Fibroblast of lung (primary cell): Measurements from ENCODE around the gene ARSD. TPM values are rescaled to one million over a fixed set of nuclear protein-coding genes. Genes with fewer than 3 reads are reported as not detected.

Experiments used
- DNase-seq, 2 donors: peaks; one replicate each; pipeline versions ENCODE4 v3.0.0 to v3.0.0-alpha.2; 2010; ENCODE audit warnings: low read depth in 2 of 2
- H2AFZ ChIP-seq: 2 replicates; pipeline ENCODE4 v1.5.1; 2012; ENCODE audit warnings: low read length, control low read depth, inconsistent platforms
- H3K27ac ChIP-seq: 2 replicates; pipeline ENCODE4 v1.5.1; 2011; ENCODE audit warnings: low read length, control low read depth; ENCODE audit not compliant: insufficient read depth
- H3K27me3 ChIP-seq: 2 replicates; pipeline ENCODE4 v1.5.1; 2011; ENCODE audit warnings: mild to moderate bottlenecking, low read length; ENCODE audit not compliant: control insufficient read depth, insufficient read depth
- H3K36me3 ChIP-seq: 2 replicates; pipeline ENCODE4 v1.5.1; 2011; ENCODE audit warnings: low read length; ENCODE audit not compliant: control insufficient read depth, insufficient read depth
- H3K4me1 ChIP-seq: 2 replicates; pipeline ENCODE4 v1.5.1; 2011; ENCODE audit warnings: low read length; ENCODE audit not compliant: control insufficient read depth, insufficient read depth; ENCODE audit errors: extremely low read depth
- H3K4me2 ChIP-seq: 2 replicates; pipeline ENCODE4 v1.5.1; 2011; ENCODE audit warnings: low read length, control low read depth; ENCODE audit not compliant: insufficient read depth; ENCODE audit errors: extremely low read depth
- H3K4me3 ChIP-seq, 4 experiments: fragments of 200-600 bp in 1 of 4; sonication (generic) in 1 of 4; replicated peaks in 1 of 4; 2 replicates each; pipeline ENCODE4 v1.5.1; 2011 to 2016; ENCODE audit warnings: low read length in 4 of 4, low read depth in 3 of 4, mild to moderate bottlenecking in 3 of 4, control low read depth in 2 of 4, inconsistent platforms in 1 of 4, mixed read lengths in 1 of 4; ENCODE audit not compliant: insufficient read depth in 1 of 4; ENCODE audit errors: control extremely low read depth in 1 of 4
- H3K79me2 ChIP-seq: 2 replicates; pipeline ENCODE4 v1.5.1; 2012; ENCODE audit warnings: mild to moderate bottlenecking, low read length, inconsistent platforms; ENCODE audit not compliant: control insufficient read depth, insufficient read depth
- H3K9ac ChIP-seq: 2 replicates; pipeline ENCODE4 v1.5.1; 2011; ENCODE audit warnings: mild to moderate bottlenecking, low read length, control low read depth; ENCODE audit not compliant: insufficient read depth
- H3K9me3 ChIP-seq: 2 replicates; pipeline ENCODE4 v1.5.1; 2012; ENCODE audit warnings: low read depth, low read length; ENCODE audit not compliant: control insufficient read depth, insufficient read depth
- H4K20me1 ChIP-seq: 2 replicates; pipeline ENCODE4 v1.5.1; 2011; ENCODE audit warnings: low read length; ENCODE audit not compliant: control insufficient read depth, insufficient read depth; ENCODE audit errors: extremely low read depth
- EZH2 ChIP-seq: IDR thresholded peaks from 2 replicates; pipeline ENCODE4 v1.5.1; 2012; ENCODE audit warnings: low read length, control low read depth, mild to moderate bottlenecking; ENCODE audit errors: missing control alignments
- polyA plus RNA-seq, 2 donors: library from polyadenylated mRNA; depleted of rRNA in 1 of 2; stranded (reverse) in 1 of 2; unstranded in 1 of 2; fragments of >200 nt; gene quantifications; 2 replicates each; pipeline ENCODE4 v1.2.1, GENCODE V29; 2011 to 2012; ENCODE audit warnings: missing spikeins in 1 of 2
- total RNA-seq: library from RNA; depleted of rRNA; stranded (reverse); fragments of >200 nt; gene quantifications from 2 replicates; pipeline ENCODE4 v1.2.1, GENCODE V29; 2014
- TF ChIP-seq, protein P1 (sequence below), 2 donors: IDR thresholded peaks in 1 of 2; conservative IDR thresholded peaks in 1 of 2; 1 replicate in 1 of 2; 2 replicates in 1 of 2; pipeline ENCODE4 v1.5.1; 2011 to 2012; ENCODE audit warnings: low read length in 2 of 2, control low read depth in 1 of 2, inconsistent platforms in 1 of 2, low read depth in 1 of 2, mild to moderate bottlenecking in 1 of 2

The ARSD gene
- total and polyA plus RNA-seq, 2 donors (not counting 1 experiment from before 2014, with no cell fraction given) = 7.5 to 30.7 TPM

DNA sequence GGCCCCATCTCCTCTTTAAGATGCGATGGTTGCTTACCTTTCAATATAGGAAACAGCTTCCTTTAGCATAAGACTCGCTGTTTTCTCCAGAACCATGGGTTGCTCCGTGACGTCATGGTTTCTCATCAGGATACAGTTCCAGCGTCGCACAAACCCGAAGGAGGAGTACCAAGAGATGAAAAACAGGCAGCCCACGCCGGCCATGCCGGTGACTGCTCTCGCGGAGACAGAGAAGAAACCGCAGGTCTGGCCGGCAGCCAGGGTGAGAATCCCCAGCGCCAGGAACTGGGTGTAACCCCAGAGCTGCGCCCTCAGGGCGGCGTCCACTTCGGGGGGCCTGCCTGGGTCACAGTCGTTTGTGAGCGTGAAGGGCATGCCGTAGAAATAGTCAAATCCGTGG, 11.4 kb downstream of the ARSD start:
- no peaks in the 10 kb centered on the region for H3K36me3 ChIP-seq
- no peak overlapping the region for H3K27ac ChIP-seq
- no peaks in the 10 kb centered on the region for H4K20me1 ChIP-seq
- H3K4me1 ChIP-seq = no peaks in the 10 kb centered on the region
- no peak overlapping the region for H3K4me3 ChIP-seq
- H3K4me2 ChIP-seq = no peak overlapping the region
- H3K79me2 ChIP-seq = no peaks in the 10 kb centered on the region
- no peaks in the 10 kb centered on the region for H3K9me3 ChIP-seq
- TF ChIP-seq, protein P1, sequence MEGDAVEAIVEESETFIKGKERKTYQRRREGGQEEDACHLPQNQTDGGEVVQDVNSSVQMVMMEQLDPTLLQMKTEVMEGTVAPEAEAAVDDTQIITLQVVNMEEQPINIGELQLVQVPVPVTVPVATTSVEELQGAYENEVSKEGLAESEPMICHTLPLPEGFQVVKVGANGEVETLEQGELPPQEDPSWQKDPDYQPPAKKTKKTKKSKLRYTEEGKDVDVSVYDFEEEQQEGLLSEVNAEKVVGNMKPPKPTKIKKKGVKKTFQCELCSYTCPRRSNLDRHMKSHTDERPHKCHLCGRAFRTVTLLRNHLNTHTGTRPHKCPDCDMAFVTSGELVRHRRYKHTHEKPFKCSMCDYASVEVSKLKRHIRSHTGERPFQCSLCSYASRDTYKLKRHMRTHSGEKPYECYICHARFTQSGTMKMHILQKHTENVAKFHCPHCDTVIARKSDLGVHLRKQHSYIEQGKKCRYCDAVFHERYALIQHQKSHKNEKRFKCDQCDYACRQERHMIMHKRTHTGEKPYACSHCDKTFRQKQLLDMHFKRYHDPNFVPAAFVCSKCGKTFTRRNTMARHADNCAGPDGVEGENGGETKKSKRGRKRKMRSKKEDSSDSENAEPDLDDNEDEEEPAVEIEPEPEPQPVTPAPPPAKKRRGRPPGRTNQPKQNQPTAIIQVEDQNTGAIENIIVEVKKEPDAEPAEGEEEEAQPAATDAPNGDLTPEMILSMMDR (conservative IDR thresholded peaks at IDR 0.05 in 1 of 2, IDR thresholded peaks at IDR 0.05 in 1 of 2; ENCODE audit: low read depth in 1 of 2, low read length in 2 of 2) = no peak
- no peak for TF ChIP-seq EZH2
- H3K9ac ChIP-seq = no peak overlapping the region
- H2AFZ ChIP-seq = no peak overlapping the region
- H3K27me3 ChIP-seq = no peaks in the 10 kb centered on the region
- no peak for DNase-seq

DNA sequence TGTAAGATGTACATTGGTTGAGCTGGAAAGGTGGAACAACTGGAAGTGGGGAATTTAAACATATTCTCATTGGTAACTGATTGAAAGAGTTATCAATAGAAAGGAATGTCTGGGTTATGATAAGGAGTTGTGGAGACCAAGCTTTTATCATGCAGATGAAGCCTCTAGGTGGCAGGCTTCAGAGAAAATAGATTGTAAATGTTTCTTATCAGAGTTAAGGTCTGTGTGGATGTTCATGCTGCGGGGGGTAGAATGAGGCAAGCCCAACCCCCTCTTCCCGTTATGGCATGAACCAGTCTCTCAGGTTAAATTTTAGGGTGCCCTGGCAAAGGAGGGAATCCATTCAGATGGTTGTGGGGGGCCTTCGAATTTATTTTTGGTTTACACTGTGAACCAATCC, 16.0 kb downstream of the ARSD start:
- H3K9ac ChIP-seq = no peak overlapping the region
- H3K36me3 ChIP-seq = no peaks in the 10 kb centered on the region
- H2AFZ ChIP-seq = no peak overlapping the region
- no peaks in the 10 kb centered on the region for H3K27me3 ChIP-seq
- no peaks in the 10 kb centered on the region for H3K4me1 ChIP-seq
- H3K4me2 ChIP-seq = no peak overlapping the region
- no peaks in the 10 kb centered on the region for H3K9me3 ChIP-seq
- no peaks in the 10 kb centered on the region for H3K79me2 ChIP-seq
- no peak overlapping the region for H3K4me3 ChIP-seq
- DNase-seq = no peak
- no peak overlapping the region for H3K27ac ChIP-seq
- H4K20me1 ChIP-seq = no peaks in the 10 kb centered on the region
- TF ChIP-seq, protein P1 (conservative IDR thresholded peaks at IDR 0.05 in 1 of 2, IDR thresholded peaks at IDR 0.05 in 1 of 2; ENCODE audit: low read depth in 1 of 2, low read length in 2 of 2) = no peak
- TF ChIP-seq EZH2 = no peak

DNA sequence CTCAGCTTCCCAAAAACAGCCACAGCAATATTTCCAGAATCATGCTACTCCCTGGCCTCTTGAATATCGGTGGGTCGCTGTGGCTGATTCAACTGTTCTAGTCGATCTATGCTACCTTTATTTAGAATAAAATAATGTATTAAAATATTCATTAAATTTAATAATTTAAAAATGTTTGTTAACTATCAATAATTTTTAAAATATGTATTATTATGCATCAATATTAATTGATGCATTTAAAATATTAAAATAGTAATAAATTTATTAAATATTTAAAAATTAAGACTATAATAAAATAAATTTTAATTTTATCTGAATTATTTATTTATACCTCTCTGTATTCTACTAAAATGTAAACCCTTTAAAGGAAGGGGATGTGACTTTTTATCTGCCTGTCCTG, 19.0 kb downstream of the ARSD start:
- Histone ChIP-seq H3K4me1 (no peaks in the 10 kb centered on the region), H3K79me2 (no peaks in the 10 kb centered on the region), H3K9ac (no peak overlapping the region), H2AFZ (no peak overlapping the region), H3K4me2 (no peak overlapping the region), H3K27me3 (no peaks in the 10 kb centered on the region), H3K9me3 (no peaks in the 10 kb centered on the region), H3K27ac (no peak overlapping the region), H3K36me3 (no peaks in the 10 kb centered on the region), H4K20me1 (no peaks in the 10 kb centered on the region), H3K4me3 (no peak overlapping the region)
- TF ChIP-seq, protein P1 (conservative IDR thresholded peaks at IDR 0.05 in 1 of 2, IDR thresholded peaks at IDR 0.05 in 1 of 2; ENCODE audit: low read depth in 1 of 2, low read length in 2 of 2) = no peak
- TF ChIP-seq EZH2 = no peak
- DNase-seq = no peak
